Stomach smooth muscle (tissue), 2 donors: ENCODE measurements around the gene DTNB.

Experiments
- H3K27ac ChIP-seq: one replicate; pipeline ENCODE4 v1.7.0; 2013; ENCODE audit warnings: mild to moderate bottlenecking, low read length, inconsistent platforms
- H3K27me3 ChIP-seq, 2 donors: one replicate each; pipeline ENCODE4 v1.7.0; 2013; ENCODE audit warnings: low read length in 2 of 2; ENCODE audit not compliant: insufficient read depth in 2 of 2, control insufficient read depth in 1 of 2
- H3K36me3 ChIP-seq, 2 donors: one replicate each; pipeline ENCODE4 v1.7.0; 2013; ENCODE audit warnings: low read length in 2 of 2; ENCODE audit not compliant: control insufficient read depth in 2 of 2, insufficient read depth in 2 of 2
- H3K4me1 ChIP-seq: one replicate; pipeline ENCODE4 v1.7.0; 2013; ENCODE audit warnings: low read length; ENCODE audit not compliant: control insufficient read depth, insufficient read depth
- H3K4me3 ChIP-seq, 2 donors: one replicate each; pipeline ENCODE4 v1.7.0; 2013; ENCODE audit warnings: low read length in 2 of 2
- H3K9ac ChIP-seq, 2 donors: one replicate each; pipeline ENCODE4 v1.7.0; 2013; ENCODE audit warnings: low read length in 2 of 2, mild to moderate bottlenecking in 1 of 2
- H3K9me3 ChIP-seq, 2 donors: one replicate each; pipeline ENCODE4 v1.7.0; 2013; ENCODE audit warnings: low read length in 2 of 2; ENCODE audit not compliant: control insufficient read depth in 2 of 2
- donor health status: healthy.
- donor health status: Pancreatic carcinoma.

The DTNB gene

GRCh38 chr2:25374411-25374810 lies 299.0 kb downstream of the DTNB start:
- no peak overlapping the region for H3K27ac ChIP-seq
- H3K36me3 ChIP-seq: no peaks in the 10 kb centered on the region
- H3K4me1 ChIP-seq: peaks cover 24% of the 10 kb centered on the region
- H3K4me3 ChIP-seq: no peak overlapping the region
- H3K9ac ChIP-seq: no peak overlapping the region
- H3K27me3 ChIP-seq: no peaks in the 10 kb centered on the region
- H3K9me3 ChIP-seq: no peaks in the 10 kb centered on the region

DNA sequence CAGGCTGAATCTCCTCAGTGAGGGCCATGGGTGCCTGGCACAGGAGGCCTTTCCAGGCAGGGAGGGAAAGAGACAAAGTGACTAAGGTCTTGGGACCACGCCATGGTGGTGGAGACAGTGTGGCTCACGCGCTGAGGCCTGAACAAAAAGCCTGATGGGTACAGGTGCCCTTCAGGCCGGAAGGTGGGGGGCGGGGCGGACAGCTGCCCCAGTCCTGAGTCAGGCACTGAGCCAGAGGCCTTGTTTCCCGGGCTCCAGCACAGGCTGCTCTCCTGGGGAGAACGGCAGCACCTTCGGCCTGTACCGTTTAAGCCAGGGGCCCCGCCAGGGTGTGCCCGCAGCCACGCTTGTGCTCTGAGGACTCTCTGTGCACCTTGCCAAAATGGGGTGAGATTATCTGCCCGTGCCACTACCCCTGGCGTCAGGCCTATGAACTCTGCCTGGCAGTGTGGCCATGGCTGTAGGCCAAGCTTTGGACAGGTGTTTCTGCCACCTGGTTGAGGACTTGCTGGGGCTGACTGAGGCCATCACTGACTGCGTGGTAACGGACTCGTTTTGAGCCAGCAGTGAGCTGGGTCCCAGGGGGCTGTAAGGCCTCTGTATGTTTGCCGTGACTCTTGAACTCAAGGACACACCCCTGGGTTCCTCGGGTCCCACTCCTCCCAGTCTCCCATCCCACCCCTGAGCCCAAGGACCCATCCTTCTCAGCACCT lies 300.0 kb downstream of the DTNB start:
- Histone ChIP-seq H3K27me3 (no peaks in the 10 kb centered on the region), H3K4me3 (no peak overlapping the region), H3K9ac (no peak overlapping the region), H3K27ac (no peak overlapping the region), H3K9me3 (no peaks in the 10 kb centered on the region), H3K36me3 (no peaks in the 10 kb centered on the region), H3K4me1 (peaks cover 21% of the 10 kb centered on the region)

GRCh38 chr2:25372405-25373268 lies 300.7 kb downstream of the DTNB start:
- no peak overlapping the region for H3K9ac ChIP-seq

GRCh38 chr2:25371253-25372241 lies 301.8 kb downstream of the DTNB start:
- no peak overlapping the region for H3K9ac ChIP-seq
- no peaks in the 10 kb centered on the region for H3K9me3 ChIP-seq
- H3K36me3 ChIP-seq: no peaks in the 10 kb centered on the region
- no peak overlapping the region for H3K4me3 ChIP-seq
- peaks cover 5% of the 10 kb centered on the region for H3K4me1 ChIP-seq
- no peaks in the 10 kb centered on the region for H3K27me3 ChIP-seq
- no peak overlapping the region for H3K27ac ChIP-seq

More at GRCh38 chr2:25372405-25373268, 300.7 kb downstream of the DTNB start:
- Histone ChIP-seq H3K9me3 (no peaks in the 10 kb centered on the region), H3K4me1 (peaks cover 15% of the 10 kb centered on the region), H3K27ac (no peak overlapping the region), H3K27me3 (no peaks in the 10 kb centered on the region), H3K36me3 (no peaks in the 10 kb centered on the region), H3K4me3 (no peak overlapping the region)

GRCh38 chr2:25369876-25370275 lies 303.5 kb downstream of the DTNB start:
- Histone ChIP-seq H3K27ac (no peak overlapping the region), H3K4me1 (no peaks in the 10 kb centered on the region), H3K9ac (no peak overlapping the region)

GRCh38 chr2:25369439-25369838 lies 303.9 kb downstream of the DTNB start:
- H3K27me3 ChIP-seq: no peaks in the 10 kb centered on the region
- no peaks in the 10 kb centered on the region for H3K9me3 ChIP-seq
- no peak overlapping the region for H3K9ac ChIP-seq
- no peak overlapping the region for H3K4me3 ChIP-seq
- no peaks in the 10 kb centered on the region for H3K4me1 ChIP-seq
- no peaks in the 10 kb centered on the region for H3K36me3 ChIP-seq
- H3K27ac ChIP-seq: no peak overlapping the region

More at GRCh38 chr2:25369876-25370275, 303.5 kb downstream of the DTNB start:
- no peaks in the 10 kb centered on the region for H3K9me3 ChIP-seq
- no peaks in the 10 kb centered on the region for H3K27me3 ChIP-seq
- H3K36me3 ChIP-seq: no peaks in the 10 kb centered on the region
- no peak overlapping the region for H3K4me3 ChIP-seq

DNA sequence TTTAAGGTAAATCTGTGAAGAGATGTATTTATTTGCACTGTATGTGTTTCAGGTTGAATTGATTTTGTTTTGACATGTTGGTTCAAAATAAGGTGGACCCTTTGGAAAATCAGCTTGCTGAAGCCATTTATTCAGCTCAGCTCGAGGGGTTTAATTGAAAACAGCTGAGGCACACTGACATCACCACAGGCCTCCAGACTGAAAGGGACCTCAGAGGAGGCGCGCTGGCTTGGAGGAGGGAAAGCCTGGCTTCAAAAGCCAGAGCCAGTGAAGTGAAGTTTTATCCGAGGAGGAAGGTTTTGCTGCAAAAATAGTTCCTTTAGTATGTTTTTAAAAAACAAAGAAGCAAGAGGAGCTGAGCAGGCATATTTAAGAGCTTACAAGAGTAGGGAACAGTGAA lies 304.7 kb downstream of the DTNB start:
- H3K9ac ChIP-seq: no peak overlapping the region
- H3K36me3 ChIP-seq: no peaks in the 10 kb centered on the region
- H3K27ac ChIP-seq: no peak overlapping the region
- no peaks in the 10 kb centered on the region for H3K9me3 ChIP-seq
- no peaks in the 10 kb centered on the region for H3K27me3 ChIP-seq
- H3K4me1 ChIP-seq: no peaks in the 10 kb centered on the region
- no peak overlapping the region for H3K4me3 ChIP-seq

GRCh38 chr2:25367296-25367695 lies 306.1 kb downstream of the DTNB start:
- H3K27me3 ChIP-seq: no peaks in the 10 kb centered on the region
- no peaks in the 10 kb centered on the region for H3K9me3 ChIP-seq
- H3K4me3 ChIP-seq: no peak overlapping the region
- H3K4me1 ChIP-seq: peaks cover 5% of the 10 kb centered on the region
- no peaks in the 10 kb centered on the region for H3K36me3 ChIP-seq
- no peak overlapping the region for H3K27ac ChIP-seq
- H3K9ac ChIP-seq: no peak overlapping the region

DNA sequence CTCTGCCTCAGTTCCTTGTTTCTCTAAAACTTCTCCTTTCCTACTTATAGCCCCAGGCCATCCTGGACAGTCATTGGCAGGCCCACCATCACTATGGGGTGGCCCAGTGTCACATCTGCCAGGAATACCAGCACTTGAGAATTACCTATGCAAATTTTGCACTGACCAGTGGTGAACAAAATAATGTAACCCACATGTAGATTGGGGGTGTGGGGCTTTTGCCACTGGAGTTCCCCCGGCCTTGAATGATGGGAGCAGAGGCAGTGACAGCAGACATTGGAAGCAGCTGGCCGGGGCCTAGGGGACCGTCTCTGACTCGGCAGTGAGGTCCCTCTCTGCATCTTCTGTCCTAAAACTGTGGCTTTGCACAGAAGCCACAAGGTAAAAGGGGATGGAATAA lies 306.7 kb downstream of the DTNB start:
- no peaks in the 10 kb centered on the region for H3K9me3 ChIP-seq
- no peak overlapping the region for H3K4me3 ChIP-seq
- H3K9ac ChIP-seq: no peak overlapping the region
- no peak overlapping the region for H3K27ac ChIP-seq
- H3K36me3 ChIP-seq: no peaks in the 10 kb centered on the region
- peaks cover 9% of the 10 kb centered on the region for H3K4me1 ChIP-seq
- H3K27me3 ChIP-seq: no peaks in the 10 kb centered on the region

GRCh38 chr2:25365241-25365640 lies 308.1 kb downstream of the DTNB start:
- H3K27ac ChIP-seq: no peak overlapping the region
- H3K9me3 ChIP-seq: no peaks in the 10 kb centered on the region
- H3K27me3 ChIP-seq: peaks cover 0 to 2% of the 10 kb centered on the region in 2 donors
- no peak overlapping the region for H3K4me3 ChIP-seq
- no peak overlapping the region for H3K9ac ChIP-seq
- peaks cover 13% of the 10 kb centered on the region for H3K4me1 ChIP-seq
- H3K36me3 ChIP-seq: no peaks in the 10 kb centered on the region
